Measurements from ENCODE around the gene PRR33.

PRR33 gene

DNA sequence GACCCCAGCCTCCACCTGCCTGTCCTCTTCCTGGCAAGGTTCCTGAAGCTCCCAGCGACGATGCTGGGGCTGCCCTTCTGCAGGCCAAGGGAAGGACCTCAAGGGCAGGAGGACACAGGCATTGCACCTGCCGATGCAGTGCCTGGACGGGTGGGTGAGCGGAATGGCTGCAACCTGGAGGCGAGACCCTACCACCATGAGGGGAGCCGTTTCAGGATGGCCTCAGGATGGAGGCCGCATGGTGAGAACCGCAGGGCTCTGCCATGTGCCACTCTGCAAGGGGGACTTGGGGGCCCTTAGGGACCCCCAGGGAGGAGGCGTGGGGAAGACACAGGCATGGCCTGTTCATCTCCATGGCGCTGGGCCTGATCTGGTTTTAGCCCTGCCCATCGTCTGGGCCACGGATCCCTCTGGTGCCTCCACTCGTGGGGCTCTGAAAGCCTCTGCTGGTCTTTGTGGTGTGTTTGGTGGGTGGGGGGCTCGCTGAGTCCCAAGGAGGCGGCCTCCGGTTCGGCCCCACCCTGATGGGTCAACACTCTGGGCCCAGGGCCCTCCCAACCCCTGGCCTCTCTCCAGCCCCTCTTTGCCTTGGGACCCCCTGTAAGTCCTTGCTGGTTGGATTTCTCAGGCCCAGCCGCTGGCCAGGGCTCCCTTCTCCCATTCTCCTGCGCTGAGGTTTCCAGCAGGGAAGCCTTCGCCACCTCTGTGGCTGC, 40.1 kb downstream of the PRR33 start:
- no peak for DNase-seq (ENCODE audit: low read depth in 3 of 3, low spot score in 1 of 3)

DNA sequence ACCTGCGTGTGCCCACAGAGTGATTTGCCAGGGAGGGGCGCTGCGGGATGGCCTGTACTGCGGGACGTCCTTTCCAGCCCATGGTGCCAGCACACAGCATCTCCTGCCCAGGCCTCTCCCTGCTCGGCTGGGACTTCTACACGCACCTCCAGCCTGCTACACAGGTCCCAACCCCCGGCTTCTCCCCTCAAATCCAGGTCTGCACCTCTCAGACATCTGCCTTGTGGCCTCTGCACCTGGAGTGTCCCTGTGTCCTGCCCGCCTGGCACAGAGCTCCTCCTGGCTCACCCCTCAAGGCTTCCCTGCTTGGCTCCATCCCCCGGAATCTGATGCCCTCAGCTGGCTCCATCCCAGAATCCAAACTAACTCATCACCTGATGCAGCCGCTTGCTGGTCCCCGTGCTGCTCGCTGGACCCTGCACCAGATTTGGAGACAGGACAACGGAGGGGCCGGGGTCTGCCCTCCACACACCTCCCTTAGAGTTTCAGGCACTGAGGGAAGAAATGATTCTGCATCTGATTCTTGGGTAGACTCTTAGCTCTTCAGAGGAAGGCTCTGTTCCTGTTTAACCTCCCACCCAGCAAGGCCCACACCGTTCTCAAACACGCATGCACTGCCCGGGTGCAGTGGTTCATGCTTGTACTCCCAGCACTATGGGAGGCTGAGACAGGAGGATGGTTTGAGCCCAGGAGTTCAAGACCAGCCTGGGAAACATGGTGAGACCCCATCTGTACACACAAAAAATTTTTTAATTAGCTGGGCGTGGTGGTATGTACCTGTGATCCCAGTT, 42.9 kb downstream of the PRR33 start:
- no peak for DNase-seq (ENCODE audit: low read depth in 3 of 3, low spot score in 1 of 3)

DNA sequence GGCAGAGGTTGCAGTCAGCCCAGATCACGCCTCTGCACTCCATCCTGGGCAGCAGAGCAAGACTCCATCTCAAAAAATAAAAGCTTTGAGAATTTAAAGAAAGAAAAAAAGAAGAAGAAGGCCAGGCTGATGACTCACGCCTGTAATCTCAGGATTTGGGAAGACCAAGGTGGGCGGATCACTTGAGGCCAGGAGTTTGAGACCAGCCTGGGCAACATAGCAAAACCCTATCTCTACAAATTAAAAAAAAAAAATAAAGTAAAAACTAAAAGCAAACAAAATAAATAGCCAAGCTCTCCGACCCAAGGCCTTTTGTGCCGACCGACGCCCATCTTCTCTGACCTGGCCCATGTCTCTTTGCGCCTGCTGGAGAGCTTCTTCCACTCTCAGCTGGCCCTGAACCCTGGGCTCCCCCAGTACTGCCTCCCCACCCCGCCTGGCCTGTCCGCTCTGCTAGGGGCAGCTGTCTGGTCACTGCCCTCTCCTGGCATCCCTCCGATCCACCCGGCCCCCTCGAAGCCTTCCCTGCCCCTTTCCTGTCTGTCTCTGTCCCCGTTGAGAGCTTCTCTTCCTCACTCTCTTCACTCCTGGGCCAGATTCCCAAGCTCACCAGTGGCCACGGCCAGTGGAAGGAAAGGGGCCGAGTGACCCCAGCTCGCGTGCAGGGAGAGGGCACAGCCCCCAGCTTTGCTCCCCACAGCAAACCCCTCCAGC, 43.6 kb downstream of the PRR33 start:
- DNase-seq (ENCODE audit: low read depth in 3 of 3, low spot score in 1 of 3), result no peak

DNA sequence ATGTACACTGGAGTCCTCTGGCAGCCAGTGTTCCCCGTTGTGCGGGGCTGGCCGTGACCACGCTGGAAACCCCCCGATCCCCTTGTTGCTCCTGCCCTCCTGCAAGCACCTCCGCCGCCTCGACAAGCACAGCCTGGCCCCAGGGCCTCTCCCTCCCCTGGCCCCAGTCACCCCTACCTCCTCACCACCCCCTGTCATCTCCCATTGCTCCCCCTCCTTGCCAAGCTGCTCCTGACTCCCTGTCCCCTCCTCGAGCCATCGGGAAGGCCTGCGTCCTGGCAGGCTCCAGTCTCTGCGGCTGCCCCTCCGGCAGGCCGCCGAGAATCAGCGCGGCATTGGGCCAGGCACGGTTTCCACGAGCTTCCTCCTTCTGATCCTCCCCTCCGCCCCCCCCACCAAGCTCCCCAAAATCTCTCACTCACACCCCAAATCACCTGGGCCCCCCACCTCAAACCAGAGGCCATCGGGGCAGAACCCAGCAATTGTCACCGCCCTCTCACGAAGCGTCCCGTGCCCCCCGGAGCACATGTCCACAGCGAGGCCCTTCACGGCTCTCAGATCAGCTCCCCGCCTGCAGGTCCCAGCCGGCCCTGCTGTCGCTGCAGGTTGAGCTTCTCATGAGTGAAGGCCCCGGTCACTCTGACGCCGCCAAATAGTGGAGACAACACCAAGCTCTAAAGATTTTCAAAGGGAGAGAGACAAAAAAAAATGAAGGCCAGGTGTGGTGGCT, 44.5 kb downstream of the PRR33 start:
- no peak for DNase-seq (ENCODE audit: low read depth in 3 of 3, low spot score in 1 of 3)

DNA sequence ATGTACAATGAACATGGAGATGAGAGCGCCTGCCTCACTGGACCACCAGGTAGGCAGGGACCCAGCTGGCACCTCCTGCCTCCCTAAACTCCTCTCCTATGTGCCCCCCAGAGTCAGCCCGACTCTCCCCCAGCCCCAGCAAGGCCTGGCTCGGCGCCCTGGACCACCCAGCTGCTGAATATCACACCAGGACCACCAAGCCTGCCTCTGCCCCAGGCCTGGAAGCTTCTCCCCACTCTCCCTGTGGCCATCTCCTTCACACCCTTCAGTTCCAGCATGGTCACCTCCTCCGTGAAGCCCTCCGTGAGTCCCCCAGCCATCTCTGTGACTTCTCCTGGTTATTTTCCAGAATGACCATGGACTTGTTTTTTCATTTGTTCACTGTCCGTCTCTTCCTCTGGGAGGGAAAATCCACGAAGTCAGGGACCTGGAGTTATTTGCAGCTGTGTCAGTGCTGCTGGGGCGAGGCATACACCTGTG, 45.2 kb downstream of the PRR33 start:
- no peak for DNase-seq (ENCODE audit: low read depth in 3 of 3, low spot score in 1 of 3)

DNA sequence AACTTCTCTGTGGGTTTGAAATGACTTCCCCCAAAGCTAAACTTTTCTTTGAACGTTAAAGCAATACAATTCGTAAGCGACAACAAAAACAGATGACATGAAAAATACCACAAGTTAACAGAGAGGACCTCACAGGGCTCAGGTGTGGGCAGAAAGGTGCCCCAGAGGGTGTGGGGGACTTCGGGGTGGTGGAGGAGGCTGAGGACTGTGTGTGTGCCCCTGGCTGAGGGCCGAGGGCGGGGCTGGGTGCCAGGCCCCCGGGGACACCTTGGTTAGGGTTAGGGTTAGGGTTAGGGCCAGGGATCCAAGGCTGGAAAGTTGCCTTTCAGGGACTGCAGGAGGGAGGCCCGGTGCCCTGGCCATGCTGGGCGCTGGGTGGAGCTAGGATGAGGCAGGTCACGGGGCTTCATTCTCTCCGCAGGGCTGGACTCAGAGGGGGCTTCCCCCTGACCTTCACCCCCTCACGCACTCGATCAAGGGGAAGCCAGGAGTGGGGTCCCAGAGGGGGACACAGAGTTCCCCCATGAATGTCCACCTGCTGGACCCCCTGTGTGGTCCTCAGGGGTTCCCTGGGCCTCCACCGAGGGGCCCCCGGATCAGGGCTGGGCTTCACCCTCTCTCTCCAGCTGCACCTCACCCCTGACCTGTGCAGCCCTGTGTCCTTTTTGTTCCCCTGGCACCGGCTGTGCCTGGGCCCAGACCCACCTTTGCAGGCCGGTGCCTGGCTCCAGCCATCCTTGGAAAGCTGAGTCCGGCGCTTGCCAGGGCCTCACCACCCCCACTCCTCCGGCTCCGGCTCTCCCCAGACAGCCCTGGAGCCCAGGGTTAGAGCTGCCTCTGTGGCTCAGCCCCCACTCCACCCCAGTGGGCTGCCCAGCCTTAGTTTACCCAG, 45.9 kb downstream of the PRR33 start:
- DNase-seq (ENCODE audit: low read depth in 3 of 3, low spot score in 1 of 3), result no peak

DNA sequence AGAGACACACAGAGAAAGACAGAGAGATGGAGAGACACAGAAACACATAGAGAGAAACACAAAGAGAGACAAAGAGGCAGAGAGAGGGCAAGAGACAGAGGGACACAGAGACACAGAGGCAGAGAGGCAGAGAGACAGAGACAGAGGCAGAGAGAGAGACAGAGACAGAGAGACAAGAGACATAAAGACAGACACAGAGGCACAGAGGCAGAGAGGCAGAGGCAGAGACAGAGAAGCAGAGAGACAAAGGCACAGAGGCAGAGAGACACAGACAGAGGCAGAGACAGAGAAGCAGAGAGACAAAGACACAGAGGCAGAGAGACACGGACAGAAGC, 46.6 kb downstream of the PRR33 start:
- DNase-seq (ENCODE audit: low read depth in 3 of 3, low spot score in 1 of 3), result no peak

DNA sequence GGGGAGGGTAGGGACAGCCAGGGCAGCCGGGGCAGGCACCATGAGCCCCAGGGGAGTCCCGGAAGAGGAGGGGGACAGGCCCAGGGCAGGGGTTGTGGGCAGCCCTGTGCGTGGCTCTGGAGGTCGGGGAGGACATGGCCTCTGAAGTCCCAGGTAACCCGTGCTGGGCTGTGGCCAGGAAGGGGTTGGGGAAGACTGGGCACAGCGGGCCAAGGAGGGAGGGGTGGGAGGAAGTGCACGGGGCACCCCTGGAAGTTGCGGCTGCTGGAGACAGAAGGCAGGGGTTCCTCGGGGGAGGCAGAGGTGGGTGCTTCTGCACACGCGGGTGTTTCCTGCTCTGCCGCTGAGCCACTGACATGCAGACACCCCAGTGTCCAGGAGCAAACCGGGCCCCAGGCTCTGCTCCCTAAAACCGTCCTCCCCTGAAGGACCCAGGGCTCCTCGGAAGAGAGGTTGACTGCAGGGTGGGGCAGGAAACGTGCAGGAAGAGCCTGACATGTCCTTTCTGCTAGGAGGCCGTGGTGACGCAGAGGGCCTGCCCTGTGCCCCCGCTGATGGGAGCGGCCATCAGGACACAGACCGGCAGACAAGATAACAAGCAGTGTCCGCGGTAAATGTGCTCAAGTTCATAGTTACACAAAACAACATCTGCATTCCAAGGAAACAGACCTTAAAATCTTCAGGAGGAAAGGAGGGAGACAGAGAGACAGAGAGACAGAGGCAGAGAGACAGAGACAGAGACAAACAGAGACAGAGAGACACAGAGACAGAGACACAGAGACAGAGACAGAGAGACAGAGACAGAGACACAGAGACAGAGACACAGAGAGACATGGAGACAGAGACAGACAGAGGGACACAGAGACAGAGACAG, 47.2 kb downstream of the PRR33 start:
- peak in 1 of 3 donors; percentile 19 for DNase-seq (ENCODE audit: low read depth in 3 of 3, low spot score in 1 of 3)

DNA sequence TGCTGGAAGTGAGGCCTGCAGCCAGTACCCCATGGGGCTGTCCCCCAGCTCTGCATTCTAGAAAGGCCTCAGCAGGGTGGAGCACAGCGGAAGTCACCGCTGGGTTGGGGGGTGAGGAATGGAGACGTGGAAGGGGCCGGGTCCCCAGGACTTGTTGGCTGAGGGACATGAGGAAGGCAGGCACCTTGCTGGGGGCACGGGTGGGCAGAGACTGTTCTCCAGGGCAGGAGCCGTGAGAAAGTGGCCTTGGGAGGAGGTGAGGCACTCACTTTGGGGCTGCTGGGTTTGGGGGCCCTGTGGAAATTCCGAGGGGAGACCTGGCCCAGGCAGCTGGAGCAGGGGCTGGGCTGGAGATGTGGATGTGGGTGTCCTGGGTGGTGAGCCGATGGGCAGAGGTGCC, 47.9 kb downstream of the PRR33 start:
- DNase-seq (ENCODE audit: low read depth in 3 of 3, low spot score in 1 of 3), result no peak

DNA sequence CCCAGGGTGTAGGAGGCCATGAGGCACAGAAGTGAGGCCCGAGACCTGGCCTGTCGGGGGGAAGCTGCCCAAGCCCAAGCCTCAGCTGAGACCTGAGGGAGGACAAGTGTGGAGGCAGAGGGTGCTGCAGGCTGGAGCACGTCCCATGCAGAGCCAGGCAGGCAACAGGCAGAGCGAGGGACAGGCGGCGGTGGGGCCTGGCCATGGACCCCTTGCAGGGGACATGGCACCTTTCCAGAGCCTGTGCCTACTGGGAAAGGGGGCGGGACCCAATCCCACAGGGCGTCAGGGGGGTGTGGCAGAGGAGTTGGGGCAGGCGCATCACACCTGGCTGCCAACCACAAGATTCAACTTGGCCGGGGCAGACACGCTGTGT, 48.6 kb downstream of the PRR33 start:
- DNase-seq (ENCODE audit: low read depth in 3 of 3, low spot score in 1 of 3), result no peak

DNA sequence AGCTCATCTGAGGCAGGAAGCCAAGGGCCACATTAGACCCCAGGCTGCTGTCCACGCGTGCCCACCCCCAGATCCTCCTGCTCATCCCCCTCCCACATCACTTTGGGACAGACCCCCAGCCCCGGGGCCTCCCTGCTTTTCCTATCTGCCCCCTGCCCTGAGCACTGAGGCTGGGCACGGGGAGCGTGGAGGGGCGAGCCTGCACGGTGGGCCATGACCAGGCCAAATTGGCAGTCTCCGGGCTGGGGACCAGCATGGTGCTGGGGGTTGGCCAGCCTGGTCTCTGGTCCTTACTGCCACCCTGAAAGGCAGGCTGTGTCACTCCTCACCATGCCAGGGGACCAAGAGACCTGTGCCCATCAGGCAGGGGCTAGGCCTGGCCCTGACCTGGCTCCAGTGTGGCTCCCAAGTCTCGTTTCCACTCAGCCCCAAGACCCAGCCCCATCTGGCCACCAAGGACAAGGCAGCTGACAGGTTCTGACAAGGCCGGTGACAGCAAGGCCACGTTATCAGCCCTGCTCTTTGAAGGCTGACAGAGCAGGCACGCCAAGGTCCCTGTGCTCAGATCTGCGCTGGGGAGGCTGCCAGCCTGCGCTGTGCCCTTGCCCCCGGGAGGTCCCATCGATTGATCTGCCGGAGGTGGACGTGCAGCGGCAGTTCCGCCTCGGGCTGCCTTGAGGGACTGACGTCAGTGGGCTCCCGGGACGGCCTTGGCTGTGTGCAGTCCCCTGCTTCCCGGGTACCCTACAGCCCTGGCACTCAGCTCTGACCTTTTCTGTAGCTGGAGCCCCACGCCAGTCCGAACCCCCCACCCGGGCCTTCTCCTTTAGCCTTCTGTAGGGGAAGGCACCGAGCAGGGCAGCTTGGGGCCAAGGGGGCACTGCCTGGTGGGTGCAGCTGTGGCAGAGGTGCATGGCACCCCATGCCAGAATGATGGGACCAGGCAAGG, 49.3 kb downstream of the PRR33 start:
- no peak for DNase-seq (ENCODE audit: low read depth in 3 of 3, low spot score in 1 of 3)

DNA sequence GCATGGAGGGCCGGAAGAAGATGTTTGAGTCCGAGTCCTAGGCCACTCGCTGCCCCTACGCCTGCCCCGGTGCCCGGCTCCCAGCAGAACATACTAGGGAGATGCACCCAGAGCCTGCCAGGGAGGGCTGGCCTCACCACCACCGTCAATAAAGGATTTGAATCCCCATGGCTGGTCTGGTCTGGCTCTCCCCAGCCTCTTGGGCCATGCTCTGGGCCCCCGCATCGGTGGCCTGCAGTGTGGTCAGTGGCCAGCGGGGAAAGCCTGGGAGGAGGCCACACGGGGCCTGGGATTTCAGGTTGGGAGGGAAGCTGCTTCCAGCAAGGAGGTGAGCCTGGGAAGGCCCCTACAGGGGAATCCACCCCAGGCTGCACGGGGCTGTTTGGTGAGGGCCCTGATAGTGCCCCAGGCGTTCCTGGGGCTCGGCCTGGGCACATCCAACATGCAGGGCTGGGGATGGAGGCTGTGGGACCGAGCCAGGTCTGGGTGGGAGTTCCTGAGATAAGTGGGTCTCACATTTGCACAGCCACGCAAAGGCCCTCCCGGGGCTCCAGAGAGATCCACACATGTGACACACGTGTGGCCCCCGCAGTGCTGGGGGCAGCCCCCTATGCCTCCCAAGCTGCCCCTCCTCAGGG, 50.1 kb downstream of the PRR33 start:
- DNase-seq (ENCODE audit: low read depth in 3 of 3, low spot score in 1 of 3), result no peak

DNA sequence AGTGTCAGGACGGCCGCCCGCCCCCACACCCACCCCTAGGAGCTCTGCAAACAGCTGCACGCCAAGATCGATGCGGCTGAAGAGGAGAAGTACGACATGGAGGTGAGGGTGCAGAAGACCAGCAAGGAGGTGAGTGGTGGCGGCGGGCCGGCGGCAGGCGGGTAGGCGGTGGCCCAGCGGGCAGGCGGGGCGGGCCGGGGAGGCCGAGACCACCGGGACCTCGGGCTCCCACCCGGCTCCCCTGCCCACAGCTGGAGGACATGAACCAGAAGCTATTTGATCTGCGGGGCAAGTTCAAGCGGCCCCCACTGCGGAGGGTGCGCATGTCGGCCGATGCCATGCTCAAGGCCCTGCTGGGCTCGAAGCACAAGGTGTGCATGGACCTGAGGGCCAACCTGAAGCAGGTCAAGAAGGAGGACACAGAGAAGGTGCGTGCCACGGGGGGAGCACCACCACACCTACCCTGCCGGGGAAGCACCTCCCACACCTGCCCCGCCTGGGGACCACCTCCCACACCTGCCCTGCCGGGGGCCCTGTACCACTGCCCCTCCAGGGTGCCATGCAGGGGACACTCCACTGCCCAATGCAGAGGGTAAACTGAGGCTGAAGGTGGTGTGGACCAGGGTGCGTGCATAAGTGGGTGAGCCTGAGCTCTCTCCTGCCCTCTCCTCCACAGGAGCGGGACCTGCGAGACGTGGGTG, 50.8 kb downstream of the PRR33 start:
- no peak for DNase-seq (ENCODE audit: low read depth in 3 of 3, low spot score in 1 of 3)

DNA sequence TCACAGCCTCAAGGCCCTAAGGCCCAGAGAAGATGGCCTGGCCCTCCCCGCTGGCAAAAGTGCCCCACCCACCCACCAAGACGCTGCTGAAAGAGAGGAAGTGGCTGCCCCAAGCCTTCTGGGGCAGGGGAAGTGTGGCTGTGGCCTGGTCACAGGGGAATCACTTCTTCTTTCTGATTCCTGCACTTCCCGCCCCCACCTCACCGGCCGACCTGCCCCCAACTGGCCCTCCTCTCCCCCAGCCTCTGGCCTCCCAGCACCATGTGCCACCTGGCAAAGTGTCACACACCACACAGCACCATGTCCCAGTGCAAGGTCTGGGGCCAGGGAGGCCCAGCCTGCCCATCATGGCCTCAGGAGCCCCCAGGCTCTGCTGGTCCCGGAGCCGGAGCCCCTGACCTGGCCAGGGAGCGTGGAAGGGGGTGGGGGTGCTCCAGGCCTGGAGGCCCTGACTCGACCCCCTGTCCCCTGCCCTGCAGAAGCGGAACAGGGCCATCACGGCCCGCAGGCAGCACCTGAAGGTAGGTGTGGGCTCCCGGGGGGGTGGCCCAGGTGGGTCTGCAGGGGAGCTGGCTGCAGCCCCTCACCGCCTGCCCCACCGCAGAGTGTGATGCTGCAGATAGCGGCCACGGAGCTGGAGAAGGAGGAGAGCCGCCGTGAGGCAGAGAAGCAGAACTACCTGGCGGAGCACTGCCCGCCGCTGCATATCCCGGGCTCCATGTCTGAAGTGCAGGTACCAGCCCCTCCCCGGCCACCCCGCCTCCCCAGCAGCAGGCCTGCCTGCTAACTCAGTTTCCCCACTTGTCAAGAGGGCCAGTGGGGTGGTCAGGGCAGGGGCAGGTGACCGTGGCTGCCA, 51.5 kb downstream of the PRR33 start:
- DNase-seq (ENCODE audit: low read depth in 3 of 3, low spot score in 1 of 3), result no peak

DNA sequence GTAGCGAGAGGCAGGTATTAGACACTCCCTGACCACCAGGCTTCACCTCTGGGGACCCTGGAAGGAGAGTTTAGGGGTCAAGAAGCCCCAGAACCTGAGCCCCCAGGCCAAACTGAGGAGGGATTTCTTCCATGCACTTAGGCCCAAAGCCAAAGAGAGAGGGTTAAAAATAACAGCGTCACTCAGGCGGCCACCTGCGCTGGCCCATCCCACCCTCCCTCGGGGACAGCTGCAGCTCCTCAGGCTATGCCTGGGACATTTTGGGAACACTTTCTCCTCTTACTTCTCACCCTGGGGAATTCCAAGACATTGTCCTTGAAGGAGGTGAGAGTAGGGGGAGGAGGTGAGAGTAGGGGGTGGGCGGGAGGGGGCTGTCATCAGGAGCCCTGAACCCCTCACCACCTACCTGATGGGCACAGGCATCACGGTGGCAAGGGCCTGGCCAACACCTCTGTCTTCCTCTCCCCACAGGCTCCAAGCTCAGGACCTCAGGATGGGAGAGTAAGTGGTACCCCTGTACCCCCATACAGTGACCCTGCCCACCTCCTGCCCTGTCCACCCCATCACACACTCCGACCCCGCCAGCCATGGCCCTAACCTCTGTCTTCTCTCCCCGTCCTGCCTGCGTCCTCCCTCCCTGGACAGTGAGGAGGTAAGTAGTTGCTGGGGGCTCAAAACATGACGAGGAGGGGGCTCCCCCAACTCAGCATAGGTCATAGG, 52.3 kb downstream of the PRR33 start:
- DNase-seq (ENCODE audit: low read depth in 3 of 3, low spot score in 1 of 3), result no peak
